ENCODE results near the gene MT3.

- TF ChIP-seq EZH2phosphoT487 (IDR thresholded peaks at IDR 0.05; ENCODE audit: insufficient read depth, low read depth), result no peak
- no peak for TF ChIP-seq EZH2 (IDR thresholded peaks at IDR 0.05; ENCODE audit: insufficient read depth, poor library complexity, severe bottlenecking)
Observed at GRCh38 chr16:56635441-56635967, 46.2 kb downstream of the MT3 start.

Measured in GM23248 (cell line).